ENCODE results near the gene CEBPG.
A peak's percentile ranks its signal among the peaks of the same experiment; 100 is the strongest.

The CEBPG gene

GRCh38 chr19:33383720-33384292 lies 10.3 kb downstream of the CEBPG start:
- DNase-seq, result no peak

- no peak for DNase-seq
Observed at GRCh38 chr19:33384983-33385382, 11.5 kb downstream of the CEBPG start.

DNA sequence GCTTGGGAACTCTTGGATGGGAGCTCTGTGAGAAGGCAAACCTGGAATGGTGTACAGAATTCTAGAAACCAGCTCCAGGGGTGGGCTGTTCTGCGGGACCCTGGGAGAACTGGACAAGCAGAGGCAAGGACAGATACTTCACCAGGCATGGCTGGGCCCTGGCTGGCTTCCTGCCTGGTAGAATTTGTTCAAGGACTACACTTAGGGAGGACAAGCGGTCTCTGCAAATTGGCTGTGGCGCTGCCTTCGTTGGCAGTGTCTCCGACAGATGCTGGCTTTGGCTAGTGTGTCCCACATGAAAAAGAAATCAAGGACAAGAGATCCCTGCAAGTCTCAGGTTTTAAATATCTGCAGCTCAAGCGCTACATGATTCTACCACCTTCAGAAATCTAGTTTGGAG lies 12.4 kb downstream of the CEBPG start:
- DNase-seq, result no peak

DNA sequence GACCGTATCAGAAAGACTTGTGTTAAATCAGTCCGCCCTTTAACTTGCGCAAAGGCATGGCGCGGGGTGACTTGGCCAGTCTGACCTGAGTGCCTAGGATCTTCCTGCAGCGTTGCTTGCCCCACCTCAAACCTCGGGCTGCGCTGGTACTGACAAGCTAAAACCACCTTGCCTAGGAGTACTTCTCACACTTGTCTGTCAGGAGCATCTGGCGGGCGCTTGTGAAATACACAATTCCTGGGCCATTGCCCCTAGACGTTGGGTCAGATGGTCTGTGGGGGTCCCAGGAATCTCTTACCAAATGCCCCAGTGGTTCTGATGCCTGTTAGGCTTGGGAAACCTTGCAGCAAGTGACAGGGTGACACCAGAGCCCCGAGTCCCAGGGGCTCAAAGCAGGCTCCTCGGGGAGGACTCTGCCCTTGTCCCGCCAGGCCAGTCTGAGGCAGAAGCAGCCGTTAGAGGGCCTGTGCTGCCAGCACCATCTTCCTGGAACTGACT lies 12.9 kb downstream of the CEBPG start:
- DNase-seq, result no peak

GRCh38 chr19:33387351-33388230 lies 14.1 kb downstream of the CEBPG start:
- no peak for DNase-seq

GRCh38 chr19:33388231-33388724 lies 14.8 kb downstream of the CEBPG start:
- no peak for DNase-seq

- no peak for DNase-seq
Observed at GRCh38 chr19:33388725-33389420, 15.4 kb downstream of the CEBPG start.

DNA sequence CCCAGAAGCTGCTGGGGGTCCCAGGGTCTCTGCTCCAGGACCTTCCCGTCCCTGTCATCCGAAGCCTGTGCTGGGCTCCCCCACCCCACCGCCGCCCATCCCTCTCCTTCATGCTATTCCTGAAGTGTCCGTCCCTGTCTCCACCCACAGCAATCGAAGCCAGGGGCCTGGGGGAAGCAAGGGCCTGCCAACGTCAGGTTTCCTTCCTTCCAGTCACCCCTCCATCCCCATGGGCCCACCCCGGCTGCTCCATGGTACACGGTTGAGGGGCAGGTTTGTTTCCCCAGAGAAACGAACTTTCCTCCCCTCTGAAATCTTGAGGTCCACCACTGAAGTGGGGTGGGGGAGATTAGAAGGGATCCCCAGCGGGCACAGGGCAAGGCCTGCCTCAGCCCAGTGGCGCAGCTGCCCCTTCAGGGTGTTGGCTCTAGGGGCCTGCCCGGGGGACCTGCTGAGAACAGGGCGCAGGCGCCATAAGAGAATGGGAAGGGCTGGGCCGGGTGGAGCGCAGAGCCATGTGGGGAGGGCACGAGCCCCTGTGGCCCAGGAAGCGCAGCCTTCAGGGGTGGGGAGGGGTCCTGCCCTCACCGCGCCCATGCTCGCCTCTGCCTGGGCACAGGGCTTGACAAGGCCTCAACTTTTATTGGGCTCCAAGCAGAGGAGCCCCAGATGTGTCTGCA lies 16.1 kb downstream of the CEBPG start:
- no peak for DNase-seq

- DNase-seq, result no peak
Observed at GRCh38 chr19:33390101-33390907, 16.8 kb downstream of the CEBPG start.

DNA sequence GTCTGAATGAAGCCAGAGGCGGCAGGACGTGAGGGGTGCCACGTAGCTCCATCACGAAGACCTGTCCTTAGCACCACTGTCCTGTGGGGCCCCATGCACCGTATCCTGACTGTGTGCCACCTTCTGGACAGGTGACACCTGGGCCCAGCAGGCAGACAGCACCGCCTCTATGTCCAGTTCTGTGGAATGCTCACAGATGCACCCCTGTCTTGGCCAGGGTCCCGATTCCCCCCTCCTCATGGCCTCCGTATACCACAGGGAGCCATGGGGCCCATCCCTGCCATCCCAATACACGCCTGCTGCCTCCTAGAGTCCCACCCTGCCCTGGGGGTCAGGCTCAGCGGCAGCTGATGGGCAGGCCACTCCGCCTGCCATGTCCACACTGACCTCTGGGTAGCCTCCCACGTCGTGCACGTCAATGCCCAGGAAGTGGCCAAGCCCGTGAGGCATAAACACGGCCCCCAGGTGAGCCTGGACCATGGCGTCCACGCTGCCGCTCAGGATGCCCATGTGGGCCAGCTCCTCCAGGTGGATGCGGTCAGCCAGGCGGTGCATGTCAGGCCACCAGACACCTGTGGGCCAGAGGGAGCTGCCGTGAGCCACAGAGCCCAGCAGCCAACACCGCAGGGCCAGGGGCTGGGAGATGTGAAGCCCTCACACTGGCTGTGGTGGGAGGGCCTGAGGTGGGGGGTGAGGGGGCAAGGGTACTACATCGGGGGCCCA lies 17.6 kb downstream of the CEBPG start:
- DNase-seq, result no peak

DNA sequence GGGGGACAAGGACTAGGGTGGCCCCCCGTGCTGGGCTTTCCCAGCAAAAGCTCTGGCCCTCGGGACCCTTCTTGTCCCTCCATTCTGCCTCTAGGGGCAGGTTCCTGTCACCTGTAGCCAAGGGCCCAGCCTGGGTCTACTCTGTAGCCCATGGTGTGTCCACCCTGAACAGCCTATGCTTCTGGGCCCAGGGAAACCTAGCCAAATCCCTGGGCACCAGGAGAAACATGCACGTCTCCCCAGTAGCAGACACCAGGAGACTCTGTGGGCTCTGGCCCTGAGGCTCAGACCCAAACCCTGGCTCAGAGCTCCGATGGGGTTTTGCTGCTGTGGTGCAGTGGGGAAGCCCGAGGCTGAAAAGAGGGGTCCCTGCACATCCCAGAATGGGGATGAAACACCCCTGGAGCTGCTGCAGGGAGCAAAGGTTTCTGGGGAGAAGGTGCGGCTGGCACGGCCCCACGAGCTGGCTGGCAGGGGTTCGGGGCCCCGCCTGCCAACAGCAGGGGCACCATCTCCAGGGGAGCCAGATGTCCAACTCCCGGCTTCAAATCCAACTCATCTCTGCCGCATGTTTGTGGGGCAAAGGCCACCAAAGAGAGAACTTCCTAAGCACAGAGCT lies 18.2 kb downstream of the CEBPG start:
- no peak for DNase-seq

DNA sequence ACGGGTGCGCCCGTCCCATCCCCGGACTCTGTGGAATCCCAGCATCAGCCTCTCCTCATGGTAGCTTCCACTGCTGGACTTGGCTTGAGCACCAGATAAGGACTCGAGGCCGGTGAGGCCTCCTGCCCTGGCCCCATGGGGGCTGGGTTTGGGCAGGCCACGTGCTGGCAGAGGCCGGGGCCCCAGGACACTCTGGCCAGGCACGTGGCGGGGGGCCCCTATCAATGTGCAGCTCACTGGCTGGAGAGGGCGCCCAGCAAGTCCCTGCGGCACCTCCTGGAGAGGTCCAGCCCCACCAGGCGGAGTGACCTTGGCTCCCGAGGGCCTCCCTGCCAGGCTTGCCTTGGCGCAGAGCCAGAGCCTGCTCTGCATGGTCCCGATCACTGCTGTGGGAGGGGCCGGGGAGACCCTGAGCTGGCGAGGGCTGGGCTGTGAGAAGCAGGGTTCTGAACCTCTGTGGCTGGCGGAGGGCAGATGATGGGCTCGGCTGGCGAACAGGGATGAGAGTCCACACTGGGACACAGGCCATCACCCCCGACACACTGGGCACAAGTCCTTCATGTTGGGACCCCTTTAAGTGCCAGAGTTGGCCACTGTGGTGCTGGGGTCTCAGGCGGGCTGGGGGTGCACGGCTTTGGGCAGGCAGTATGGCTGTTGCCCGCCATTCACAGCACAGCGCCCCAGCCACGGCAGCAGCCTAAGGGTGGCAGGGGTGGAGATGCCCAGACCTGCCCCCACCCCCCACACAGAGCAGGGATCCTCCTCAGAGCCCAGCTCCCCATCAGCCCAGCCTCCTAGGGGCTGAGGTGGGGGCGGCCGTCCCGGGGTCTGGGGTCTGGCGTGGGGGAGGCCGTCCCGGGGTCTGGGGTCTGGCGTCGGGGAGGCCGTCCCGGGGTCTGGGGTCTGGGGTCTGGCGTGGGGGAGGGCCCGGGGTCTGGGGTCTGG lies 19.1 kb downstream of the CEBPG start:
- DNase-seq, result peak; percentile 58

DNA sequence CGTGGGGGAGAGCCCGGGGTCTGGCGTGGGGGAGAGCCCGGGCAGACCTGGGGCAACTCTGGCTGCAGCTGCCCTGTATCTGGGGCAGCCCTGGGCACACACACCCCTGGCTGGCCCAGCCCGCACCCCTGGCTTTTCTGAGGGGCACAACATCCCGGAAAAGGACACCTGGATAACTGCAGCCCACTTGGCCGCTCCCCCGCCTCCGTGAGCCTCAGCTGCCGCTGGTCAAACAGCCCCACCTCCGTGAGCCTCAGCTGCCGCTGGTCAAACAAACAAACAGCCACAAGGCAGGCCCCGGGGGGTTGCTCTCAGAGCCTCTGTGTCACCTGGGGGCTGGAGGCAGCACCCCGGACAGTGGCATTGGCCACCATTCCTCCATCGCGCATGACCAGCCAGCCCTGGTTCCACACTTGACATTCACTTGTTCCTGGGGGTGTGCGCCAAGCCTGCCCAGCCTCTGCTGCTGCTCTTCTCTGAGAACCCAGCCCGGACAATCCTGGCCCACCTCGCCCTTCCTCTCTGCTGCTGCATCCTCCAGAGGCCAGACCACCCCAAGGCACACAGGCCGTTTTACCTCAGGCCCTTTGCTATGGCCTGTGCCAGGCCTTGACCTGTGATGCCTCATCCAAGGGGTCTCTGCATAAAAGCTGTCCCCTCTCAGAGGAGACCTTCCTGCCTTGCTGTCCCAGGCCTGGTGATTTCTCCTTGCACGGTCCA lies 19.9 kb downstream of the CEBPG start:
- no peak for DNase-seq

DNA sequence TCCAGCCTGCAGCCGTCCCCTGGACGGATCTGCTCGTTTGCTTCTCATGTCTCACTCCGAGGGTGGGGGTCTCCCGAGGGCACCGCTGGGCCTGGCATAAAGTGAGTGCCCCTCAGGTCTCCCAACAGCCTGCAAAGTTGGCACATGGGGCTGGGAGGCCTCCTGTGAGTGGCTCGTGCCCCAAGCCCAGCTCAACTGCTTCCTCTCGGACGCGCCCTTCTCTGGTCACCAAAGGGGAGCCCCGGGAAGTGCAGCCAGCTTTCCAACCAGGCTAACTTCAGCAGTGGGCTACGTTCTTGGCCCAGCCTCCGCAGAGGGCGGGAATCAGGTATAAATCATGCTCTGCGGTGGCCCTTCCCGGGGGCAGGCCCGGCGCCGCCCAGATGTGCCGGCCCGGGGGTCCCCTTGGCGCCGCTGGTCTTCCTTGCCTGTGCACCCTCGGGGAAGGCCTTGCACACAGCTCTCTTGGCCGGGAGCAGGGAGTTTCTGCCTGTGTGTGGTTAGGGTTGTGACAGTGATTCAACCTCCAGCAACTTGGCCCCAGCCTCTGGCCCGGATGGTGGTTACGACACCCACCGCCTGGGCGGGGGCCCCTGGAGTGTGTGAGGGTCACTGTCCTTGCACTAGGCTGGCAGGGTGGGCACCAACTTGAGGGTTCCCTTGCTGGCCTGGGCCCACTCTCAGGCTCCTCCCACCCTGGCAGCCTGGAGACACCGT lies 20.7 kb downstream of the CEBPG start:
- DNase-seq, result no peak

DNA sequence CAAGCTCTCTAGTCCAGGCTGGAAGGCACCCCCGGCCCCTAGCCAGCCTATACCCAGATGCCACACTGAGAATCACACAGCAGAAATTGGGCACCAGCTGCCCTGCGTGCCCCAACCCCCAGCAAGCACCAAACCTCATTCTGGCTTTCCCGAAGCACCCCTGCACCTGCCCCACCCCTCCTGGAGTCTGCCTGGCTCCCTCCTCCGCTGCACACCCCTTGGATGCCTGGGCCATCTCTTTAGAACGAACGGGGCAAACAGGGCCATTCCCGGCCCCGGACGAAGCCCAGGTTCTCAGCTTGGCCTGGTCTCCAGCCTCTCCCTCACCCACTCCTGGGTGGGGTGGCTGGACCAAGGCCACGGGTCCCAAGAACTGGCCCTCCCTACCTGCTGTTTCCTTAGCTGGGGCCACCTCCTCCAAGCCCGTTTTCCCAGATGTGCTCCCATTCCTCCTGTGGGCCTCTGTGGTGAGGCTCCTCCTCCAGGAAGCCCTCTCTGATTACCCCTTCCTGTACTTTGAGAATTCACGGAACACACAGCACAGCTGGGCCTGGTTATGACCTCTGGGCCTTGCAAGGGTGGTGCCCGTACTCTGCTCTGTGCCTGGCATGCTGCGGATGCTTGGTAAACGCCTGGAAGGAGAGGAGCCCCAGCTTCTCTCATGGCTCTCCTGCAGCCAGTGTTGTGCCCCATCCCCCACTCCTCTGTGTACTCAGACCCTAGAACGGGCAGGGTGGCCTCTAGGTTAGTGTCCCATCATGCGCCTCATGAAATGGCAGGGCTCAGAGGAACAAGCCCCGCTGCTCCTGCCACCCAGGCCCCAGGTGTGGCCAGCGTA lies 21.4 kb downstream of the CEBPG start:
- DNase-seq, result no peak

GRCh38 chr19:33395561-33396550 lies 22.3 kb downstream of the CEBPG start:
- no peak for DNase-seq

All from NCI-H2227 treated with DMSO at 0.1 percent for 48 hours (cell line).